GM23338 (cell line): ENCODE data around the gene SUCLG1.

Source experiments
- CREB1 ChIP-seq: fragments of 250-450 bp; sonication (Bioruptor Pico); IDR thresholded peaks from 2 replicates; pipeline ENCODE4 v1.5.0; 2020; ENCODE audit warnings: low read depth, mild to moderate bottlenecking, moderate library complexity
- CTCF ChIP-seq, 2 experiments: fragments of 200-600 bp in 1 of 2; sonication (generic) in 1 of 2; conservative IDR thresholded peaks; 2 replicates each; pipeline versions ENCODE4 v1.5.1 to v1.6.1; 2016 to 2017; ENCODE audit warnings: antibody characterized with exemption in 2 of 2, low read depth in 2 of 2, mild to moderate bottlenecking in 2 of 2, moderate library complexity in 1 of 2
- ETS1 ChIP-seq: IDR thresholded peaks from 2 replicates; pipeline ENCODE4 v1.6.1; 2016; ENCODE audit warnings: antibody characterized with exemption
- EZH2 ChIP-seq: fragments of 200-600 bp; sonication (generic); IDR thresholded peaks from one replicate; pipeline ENCODE4 v1.8.0; 2017; ENCODE audit warnings: antibody characterized with exemption, mild to moderate bottlenecking, low read depth; ENCODE audit not compliant: unreplicated experiment
- EZH2phosphoT487 ChIP-seq: fragments of 200-600 bp; sonication (generic); IDR thresholded peaks from one replicate; pipeline ENCODE4 v1.8.1; 2018; ENCODE audit warnings: antibody characterized with exemption; ENCODE audit not compliant: unreplicated experiment
- JUNB ChIP-seq: IDR thresholded peaks from one replicate; pipeline ENCODE4 v1.6.1; 2016; ENCODE audit warnings: antibody characterized with exemption; ENCODE audit not compliant: unreplicated experiment
- NANOG ChIP-seq: IDR thresholded peaks from 2 replicates; pipeline ENCODE4 v1.6.1; 2016; ENCODE audit warnings: antibody characterized with exemption, borderline replicate concordance
- POLR2AphosphoS5 ChIP-seq: IDR thresholded peaks from 2 replicates; pipeline ENCODE4 v1.6.1; 2016; ENCODE audit warnings: antibody characterized with exemption, low read depth
- REST ChIP-seq: IDR thresholded peaks from one replicate; pipeline ENCODE4 v1.6.1; 2018; ENCODE audit warnings: antibody characterized with exemption; ENCODE audit not compliant: unreplicated experiment
- STAT1 ChIP-seq: IDR thresholded peaks from one replicate; pipeline ENCODE4 v1.6.1; 2016; ENCODE audit warnings: antibody characterized with exemption; ENCODE audit not compliant: unreplicated experiment
- ZNF114 ChIP-seq: fragments of 250-450 bp; sonication (Bioruptor Pico); IDR thresholded peaks from 2 replicates; pipeline ENCODE4 v1.5.0; 2020; ENCODE audit warnings: mild to moderate bottlenecking, moderate library complexity
- ZNF331 ChIP-seq: fragments of 250-450 bp; sonication (Bioruptor Pico); IDR thresholded peaks from 2 replicates; pipeline ENCODE4 v1.5.0; 2020; ENCODE audit warnings: low read depth, mild to moderate bottlenecking, moderate library complexity
- ZNF462 ChIP-seq: fragments of 250-450 bp; sonication (Bioruptor Pico); IDR thresholded peaks from 2 replicates; pipeline ENCODE4 v1.5.0; 2020; ENCODE audit warnings: mild to moderate bottlenecking, moderate library complexity

- TF ChIP-seq CTCF (conservative IDR thresholded peaks at IDR 0.05; ENCODE audit: low read depth in 2 of 2), result no peak
- no peak for TF ChIP-seq EZH2
- no peak for TF ChIP-seq EZH2phosphoT487
- no peak for TF ChIP-seq POLR2AphosphoS5
- no peak for TF ChIP-seq CREB1 (CRISPR knock-in tag)
- TF ChIP-seq REST, result no peak
- no peak for TF ChIP-seq NANOG
- no peak for TF ChIP-seq JUNB
- no peak for TF ChIP-seq ZNF331 (CRISPR knock-in tag)
- no peak for TF ChIP-seq STAT1
- TF ChIP-seq ZNF114 (CRISPR knock-in tag), result no peak
- TF ChIP-seq ETS1, result no peak
- TF ChIP-seq ZNF462 (CRISPR knock-in tag), result no peak
These were observed 7.5 kb downstream of the SUCLG1 start for GRCh38 chr2:84451579-84451978.
